ENCODE data around the gene PPDPF.
"Not testable (repeated sequence)": the region's sequence is repeated elsewhere in the genome, so short reads cannot be mapped to it uniquely, and the experiment has no call there.

PPDPF gene

DNA sequence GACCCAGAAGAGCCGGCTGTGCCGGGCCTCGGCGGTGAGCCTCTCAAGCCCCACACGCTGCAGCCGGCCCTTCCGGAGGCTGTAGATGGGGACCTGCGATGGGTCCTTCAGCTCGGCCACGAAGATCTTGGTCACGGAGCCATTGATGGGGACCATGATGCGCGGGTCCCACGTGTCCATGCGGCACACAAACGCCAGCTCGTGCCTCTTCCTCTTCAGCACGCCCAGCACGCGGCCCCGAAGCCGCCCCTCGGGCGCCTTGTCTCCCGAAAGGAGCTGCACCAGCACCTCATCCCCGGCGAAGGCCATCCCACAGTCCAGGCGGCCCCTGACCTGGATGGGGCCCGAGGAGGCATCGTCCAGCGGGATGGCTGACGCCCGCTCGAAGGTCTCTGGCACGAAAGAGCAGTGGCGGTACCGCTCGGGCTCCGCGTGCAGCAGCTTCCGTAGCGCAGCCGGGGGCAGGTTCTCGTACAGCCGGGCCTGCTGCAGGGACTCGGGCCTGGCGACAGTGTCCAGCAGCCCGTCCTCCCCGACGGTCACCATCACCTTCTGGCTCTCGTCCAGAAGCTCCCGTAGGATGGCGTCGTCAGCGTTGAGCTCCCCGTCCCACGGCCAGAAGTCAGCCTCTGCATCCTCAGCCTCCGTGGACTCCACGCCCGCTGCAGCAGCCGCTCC is 44.6 kb downstream of the PPDPF start:
- DNase-seq (ENCODE audit: low spot score), result no peak

DNA sequence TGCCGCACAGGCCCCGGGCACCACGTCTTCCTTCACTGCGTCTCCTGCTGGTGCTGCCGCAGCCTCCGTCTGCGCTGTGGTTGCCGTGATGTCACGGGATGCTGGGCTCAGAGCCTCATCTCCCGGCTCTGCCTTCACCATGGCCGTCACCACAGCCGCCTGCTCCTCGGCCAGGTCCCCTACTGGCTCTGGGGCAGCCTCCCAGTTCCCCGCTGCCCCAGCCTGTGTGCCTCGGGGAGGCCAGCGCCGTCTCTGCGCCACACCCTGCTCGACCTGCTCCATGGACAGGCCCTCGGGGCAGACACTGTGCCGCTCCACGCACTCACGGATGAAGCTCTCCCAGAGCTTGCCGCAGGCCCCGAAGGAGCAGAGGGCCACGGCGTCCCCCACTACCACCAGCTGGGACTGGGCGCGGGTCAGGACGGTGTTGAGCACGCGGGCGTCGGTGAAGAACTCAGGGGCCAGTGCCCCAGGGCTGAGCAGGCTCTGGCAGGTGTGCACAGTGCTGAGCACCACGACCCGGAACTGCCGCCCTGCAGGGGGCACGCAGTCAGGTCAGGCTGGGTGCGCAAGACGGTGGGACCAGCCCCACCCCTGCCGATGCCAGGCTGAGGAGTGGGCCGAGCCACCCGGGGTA is 45.3 kb downstream of the PPDPF start:
- DNase-seq (ENCODE audit: low spot score), result no peak

DNA sequence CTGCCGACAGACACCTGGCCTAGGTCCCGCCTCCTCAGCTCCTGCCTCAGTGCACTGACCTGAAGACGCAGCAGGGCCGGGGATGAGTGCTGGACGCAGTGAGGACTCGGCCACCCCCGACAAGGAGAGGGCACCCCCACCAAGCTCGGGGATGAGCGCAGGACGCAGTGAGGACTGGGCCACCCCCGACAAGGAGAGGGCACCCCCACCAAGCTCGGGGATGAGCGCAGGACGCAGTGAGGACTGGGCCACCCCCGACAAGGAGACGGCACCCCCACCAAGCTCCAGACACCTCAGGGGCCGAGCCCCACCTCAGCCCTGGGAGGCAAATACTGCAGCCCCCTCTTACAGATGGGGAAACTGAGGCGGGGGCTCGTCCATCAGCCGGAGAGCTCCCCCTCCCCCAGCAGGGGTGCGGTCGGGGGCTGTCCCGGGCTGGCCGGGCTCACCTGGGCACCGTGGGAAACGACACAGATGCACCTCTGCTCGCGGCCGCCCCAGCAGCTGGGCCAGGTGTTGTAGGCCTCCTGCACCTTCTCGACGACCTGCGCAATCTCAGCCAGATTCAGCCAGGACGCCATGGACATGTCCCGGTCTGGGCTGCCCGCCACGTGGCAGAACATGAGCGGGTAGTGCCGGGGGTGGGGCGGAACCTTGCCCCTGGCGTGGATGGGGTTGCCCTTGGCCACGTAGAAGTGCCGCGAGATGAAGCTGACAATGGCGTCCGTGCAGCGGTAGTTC is 46.0 kb downstream of the PPDPF start:
- DNase-seq (ENCODE audit: low spot score), result no peak

DNA sequence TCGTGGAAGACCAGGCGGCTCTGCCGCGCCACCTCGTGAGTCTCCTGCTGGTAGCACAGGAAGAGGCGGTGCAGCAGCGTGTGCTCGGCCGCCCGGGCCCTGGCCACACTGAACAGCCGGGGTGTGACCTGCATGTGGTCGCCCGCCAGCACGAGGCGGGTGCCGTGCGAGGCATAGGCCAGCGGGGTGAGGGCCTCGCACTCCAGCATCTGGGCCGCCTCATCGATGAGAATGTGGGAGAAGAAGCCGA is 46.5 kb downstream of the PPDPF start:
- DNase-seq (ENCODE audit: low spot score), result no peak

DNA sequence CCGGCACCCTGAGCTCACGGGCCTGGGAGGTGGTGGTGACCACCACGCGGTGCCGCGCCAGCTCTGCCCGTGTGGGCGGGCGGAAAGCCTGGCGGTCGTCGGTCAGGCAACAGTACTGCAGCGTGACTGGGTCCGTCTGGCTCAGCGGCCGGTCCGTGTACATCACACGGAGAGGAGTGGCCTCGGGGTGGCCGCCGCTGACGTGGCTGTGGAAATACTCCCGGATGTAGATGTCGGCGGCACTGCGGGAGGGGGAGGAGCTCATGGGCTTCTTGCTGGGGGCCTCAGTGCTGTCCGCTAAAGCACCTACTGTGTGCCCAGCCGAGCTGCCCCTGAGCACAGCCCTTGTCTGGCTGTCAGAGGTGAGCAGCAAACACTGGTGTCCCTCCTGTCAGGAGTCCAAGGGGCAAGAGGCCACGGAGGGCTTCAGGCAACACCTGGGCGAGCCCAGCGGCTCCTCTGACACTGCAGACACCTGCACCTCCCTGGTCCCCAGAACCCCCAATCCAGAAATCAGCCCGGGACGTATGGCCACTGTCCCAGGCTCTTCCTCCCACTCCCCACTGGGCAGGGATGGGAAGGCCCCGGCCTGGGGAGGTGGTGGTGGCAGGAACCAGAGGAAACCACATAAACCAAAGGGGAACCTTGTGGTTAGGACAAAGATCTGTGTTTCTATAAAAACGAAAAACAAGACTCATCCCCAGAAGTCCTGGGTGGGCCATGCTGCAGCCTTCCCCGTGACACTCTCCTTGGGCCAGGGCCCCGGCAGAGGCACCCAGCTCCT is 47.0 kb downstream of the PPDPF start:
- no peak for DNase-seq (ENCODE audit: low spot score)

DNA sequence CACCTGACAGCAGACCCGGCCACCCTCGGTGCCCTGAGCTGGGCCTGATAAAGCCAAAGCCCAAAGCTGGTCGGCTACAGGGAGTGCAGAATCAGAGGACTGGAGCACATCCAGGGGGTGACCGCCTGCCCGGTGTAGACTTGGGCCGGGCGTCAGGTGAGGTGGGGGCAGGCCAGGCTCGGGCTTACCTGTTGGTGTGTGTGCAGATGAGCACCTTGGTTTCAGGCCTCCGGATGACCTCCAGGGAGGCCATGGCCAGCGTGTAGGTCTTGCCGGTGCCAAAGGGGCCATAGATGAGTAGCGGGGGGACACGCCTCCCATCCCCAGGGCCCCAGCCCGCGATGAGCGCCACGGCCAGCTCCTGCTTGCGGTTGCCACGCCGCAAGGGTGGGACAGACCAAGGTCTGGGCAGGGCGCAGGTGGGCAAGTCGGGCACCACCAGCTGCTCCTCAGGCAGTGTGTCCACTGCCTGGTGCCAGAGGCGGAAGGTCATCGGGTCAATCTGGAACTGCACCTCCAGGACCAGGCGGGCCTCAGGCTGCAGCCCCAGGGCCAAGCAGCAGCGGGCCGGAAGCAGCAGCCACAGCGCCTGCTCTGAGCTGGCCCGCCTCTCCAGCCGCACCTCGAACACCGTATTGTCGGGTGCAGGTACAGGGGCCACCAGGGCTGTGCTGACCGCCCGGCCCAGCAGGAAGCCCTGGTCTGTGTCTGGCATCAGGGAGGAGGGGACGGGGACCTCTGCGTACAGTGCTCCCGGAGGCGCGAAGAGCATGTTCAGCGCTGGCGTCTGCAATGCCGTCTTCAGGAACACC is 47.8 kb downstream of the PPDPF start:
- no peak for DNase-seq (ENCODE audit: low spot score)

DNA sequence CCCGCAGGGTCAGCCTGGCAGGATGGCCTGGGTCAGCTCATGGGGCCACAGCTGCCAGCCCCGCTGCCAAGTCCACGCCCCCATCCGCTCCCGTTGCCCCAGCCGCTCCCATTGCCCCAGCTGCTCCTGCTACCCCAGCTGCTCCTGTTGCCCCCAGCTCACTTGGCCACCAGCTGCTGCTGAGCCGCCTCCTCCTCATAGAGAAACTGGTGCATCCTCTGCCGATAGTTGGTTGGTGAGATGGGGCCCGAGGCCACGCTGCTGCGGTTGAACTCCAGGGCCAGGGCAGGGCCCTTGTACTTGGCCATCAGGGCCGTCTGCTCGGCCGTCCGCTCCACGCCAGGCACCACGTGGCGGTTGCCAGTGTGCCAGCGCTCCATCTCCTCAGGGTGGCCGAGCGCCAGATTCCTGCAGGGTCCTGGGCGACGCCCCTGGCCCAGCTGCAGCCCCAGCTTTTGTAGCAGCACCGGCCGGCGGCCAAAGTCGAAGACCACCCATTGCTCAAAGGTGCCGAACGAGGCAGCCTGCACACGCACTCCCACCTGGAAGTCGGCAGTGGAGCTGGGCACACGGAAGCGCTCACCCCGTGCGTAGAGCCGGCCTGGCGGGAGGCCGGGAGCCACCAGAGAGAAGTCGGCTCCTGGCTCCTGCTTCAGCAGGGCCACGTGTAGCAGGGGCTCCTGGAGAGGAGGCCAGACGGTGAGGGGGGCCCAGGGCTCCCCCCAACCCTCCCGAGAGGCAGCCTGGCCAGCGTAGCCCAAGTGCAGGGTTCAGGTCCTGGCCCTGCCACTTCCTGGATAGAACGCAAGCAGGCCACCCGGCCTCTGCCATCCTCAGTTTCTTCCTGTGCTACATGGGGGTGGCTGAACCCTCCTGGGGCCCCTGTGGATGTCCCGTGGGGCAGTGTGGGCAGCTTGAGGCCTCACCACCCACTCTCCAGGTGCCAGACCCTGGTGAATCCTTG is 48.7 kb downstream of the PPDPF start:
- no peak for DNase-seq (ENCODE audit: low spot score)

DNA sequence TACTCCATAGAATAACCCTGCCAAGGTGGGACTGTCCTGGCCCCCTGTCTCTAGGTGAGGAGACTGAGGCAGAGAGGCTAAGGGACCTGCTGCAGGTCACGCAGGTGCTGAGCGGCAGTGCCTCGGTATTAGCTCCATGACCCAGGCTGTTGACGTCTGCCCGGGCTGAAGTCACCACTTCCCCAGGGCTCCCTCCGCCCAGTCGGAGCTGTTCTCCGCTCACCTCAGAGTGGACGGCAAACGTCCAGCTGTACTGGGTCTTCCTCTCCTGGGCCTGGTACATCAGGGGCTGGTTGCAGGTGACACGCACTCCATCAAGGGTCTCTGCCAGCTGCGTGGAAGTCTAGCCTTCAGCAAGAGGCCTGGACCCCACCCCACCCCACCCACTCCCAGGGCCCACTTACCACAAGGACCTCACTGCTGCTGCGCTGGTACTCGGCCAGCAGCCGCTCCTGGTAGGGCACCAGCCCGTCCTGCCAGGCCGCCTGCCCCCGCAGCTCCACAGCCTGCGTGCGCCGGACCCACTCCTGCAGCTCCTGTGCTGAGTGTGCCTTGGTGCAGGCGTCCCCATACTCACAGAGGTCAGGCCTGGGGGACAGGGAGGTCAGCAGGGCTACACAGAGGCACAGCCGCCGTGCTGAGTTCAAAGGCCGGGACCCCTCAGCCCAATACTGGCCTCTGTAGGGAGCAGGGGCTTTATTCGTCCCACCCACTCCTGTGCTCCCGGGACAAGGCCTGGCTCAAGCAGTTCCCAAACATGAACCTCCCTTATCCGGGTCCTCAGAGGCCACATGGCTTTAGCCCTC is 49.9 kb downstream of the PPDPF start:
- DNase-seq (ENCODE audit: low spot score), result no peak

DNA sequence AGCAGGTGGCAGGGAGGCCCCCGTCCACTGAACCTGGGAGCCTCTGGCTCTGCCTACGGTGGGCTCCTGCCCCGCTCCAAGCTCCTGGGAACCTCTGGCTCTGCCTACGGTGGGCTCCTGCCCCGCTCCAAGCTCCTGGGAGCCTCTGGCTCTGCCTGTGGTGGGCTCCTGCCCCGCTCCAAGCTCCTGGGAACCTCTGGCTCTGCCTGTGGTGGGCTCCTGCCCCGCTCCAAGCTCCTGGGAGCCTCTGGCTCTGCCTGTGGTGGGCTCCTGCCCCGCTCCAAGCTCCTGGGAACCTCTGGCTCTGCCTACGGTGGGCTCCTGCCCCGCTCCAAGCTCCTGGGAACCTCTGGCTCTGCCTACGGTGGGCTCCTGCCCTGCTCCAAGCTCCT is 50.5 kb downstream of the PPDPF start:
- not testable (repeated sequence) for DNase-seq (ENCODE audit: low spot score)
